HG03175 (cell line): ENCODE results near the gene MRPL3.

Experiments used
- ATAC-seq: cut with Tn5 transposase; IDR thresholded peaks from one replicate; pipeline ENCODE4 v1.9.1; 2021; ENCODE audit warnings: mild to moderate bottlenecking, moderate library complexity; ENCODE audit not compliant: unreplicated experiment

The MRPL3 gene

DNA sequence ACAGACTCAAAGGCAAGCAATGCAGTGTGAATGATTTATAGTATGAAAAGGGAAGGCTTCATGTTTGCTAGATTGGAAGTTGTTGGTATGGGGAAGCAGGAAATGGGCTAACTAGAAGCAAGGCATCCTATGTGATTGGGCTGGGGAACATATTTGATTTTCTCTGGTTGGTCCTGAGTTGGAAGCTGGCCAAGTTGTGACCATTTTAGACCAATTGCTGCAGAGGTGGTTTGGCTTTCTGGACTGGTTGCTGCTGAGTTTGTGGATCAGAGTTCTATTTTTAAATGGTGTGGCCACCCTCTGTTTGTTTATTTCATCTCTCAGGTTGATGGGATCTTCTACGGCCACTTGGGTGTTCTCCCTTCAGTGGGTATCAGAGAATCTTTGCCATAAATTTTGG lies 81.5 kb downstream of the MRPL3 start:
- no peak for ATAC-seq

DNA sequence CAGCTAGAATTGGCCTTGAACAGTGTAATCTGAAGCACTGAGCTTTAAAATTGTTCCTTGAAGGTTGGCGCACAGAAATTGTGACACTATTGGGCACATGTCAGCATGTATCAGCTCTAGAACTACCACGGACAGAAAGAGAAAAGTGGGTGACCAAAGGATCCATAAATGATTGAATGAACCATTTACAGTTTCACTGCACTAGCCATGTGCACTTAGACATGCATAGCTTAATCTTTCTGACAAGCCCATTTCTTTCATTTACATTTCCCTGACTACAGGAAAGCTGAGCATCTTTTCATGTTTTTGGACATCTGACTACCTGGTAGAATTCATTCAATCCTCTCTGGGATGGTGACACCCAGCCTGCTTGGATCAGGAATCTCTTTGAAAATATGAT lies 85.0 kb downstream of the MRPL3 start:
- ATAC-seq = no peak
